Central memory CD8-positive, alpha-beta T cell (primary cell): ENCODE results near the gene DDHD1.

Experiments
- ATAC-seq: fragments of 150-1000 bp; cut with Tn5 transposase; replicated peaks from 2 replicates; pipeline ENCODE4 v1.10.0; 2022; ENCODE audit warnings: mild to moderate bottlenecking, moderate FRiP score, moderate number of reproducible peaks; ENCODE audit not compliant: poor library complexity, severe bottlenecking; ENCODE audit errors: extremely low read depth
- DNase-seq, 2 donors: peaks; one replicate each; pipeline ENCODE4 v3.0.0; 2021; ENCODE audit warnings: low spot score in 2 of 2
- H3K27ac Mint-ChIP-seq: one replicate; pipeline ENCODE4 v1.8.0; 2022; ENCODE audit warnings: low read depth, mild to moderate bottlenecking, moderate library complexity, mixed read lengths
- H3K27me3 Mint-ChIP-seq: one replicate; pipeline ENCODE4 v1.8.0; 2022; ENCODE audit warnings: mixed read lengths
- H3K36me3 Mint-ChIP-seq: one replicate; pipeline ENCODE4 v1.8.0; 2022; ENCODE audit warnings: mild to moderate bottlenecking, moderate library complexity, mixed read lengths; ENCODE audit not compliant: insufficient read depth
- H3K4me1 Mint-ChIP-seq: one replicate; pipeline ENCODE4 v1.8.0; 2022; ENCODE audit warnings: mixed read lengths
- H3K4me3 Mint-ChIP-seq: one replicate; pipeline ENCODE4 v1.8.0; 2022; ENCODE audit warnings: mild to moderate bottlenecking, moderate library complexity, mixed read lengths
- H3K9me3 Mint-ChIP-seq: one replicate; pipeline ENCODE4 v1.8.0; 2022; ENCODE audit warnings: mixed read lengths

DDHD1 gene

GRCh38 chr14:53010193-53011040 lies 142.7 kb downstream of the DDHD1 start:
- Mint-ChIP-seq H3K9me3 (no peaks in the 10 kb centered on the region), H3K36me3 (peaks cover 3% of the 10 kb centered on the region), H3K27ac (no peak overlapping the region), H3K4me1 (no peaks in the 10 kb centered on the region), H3K27me3 (peaks cover 25% of the 10 kb centered on the region), H3K4me3 (no peak overlapping the region)
- no peak for ATAC-seq
- no peak for DNase-seq

DNA sequence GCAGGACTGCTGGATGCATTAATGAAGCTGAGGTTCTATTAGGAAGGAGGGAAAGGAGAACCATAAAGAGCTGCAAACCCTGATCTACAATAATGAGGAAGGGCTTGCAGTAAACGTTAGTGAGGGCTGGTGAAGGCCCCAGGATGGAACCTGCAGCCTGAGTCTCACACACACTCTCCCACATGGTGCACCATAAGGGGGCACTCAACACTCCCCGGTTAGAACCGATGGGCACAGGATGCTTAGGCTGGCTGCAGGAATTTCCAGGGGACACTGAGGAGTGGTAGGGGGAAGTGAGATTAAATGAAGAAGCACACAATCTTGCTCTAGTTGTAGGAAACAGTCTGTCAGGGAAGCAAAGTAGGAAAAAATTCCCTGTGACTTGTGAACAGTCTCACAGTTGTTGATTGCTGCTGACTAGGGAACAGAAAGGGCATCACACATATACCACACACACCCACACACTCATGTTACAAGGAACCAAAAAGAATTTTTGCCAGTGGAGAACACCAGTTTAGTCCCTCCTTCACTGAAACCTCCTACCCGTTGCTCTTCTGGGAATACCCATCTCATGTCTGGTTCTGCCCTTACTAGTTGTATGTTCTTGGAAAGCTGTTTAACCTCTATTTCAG lies 146.1 kb downstream of the DDHD1 start:
- peaks cover 9% of the 10 kb centered on the region for H3K27me3 Mint-ChIP-seq
- ATAC-seq (no peak), DNase-seq (no peak)
- H3K36me3 Mint-ChIP-seq, result peaks cover 2% of the 10 kb centered on the region
- no peaks in the 10 kb centered on the region for H3K9me3 Mint-ChIP-seq
- no peak overlapping the region for H3K4me3 Mint-ChIP-seq
- no peaks in the 10 kb centered on the region for H3K4me1 Mint-ChIP-seq
- H3K27ac Mint-ChIP-seq, result no peak overlapping the region

- ATAC-seq (no peak), DNase-seq (no peak)
- Mint-ChIP-seq H3K36me3 (no peaks in the 10 kb centered on the region), H3K27me3 (peaks cover 9% of the 10 kb centered on the region), H3K9me3 (no peaks in the 10 kb centered on the region), H3K27ac (no peak overlapping the region), H3K4me1 (no peaks in the 10 kb centered on the region), H3K4me3 (no peak overlapping the region)
Observed at GRCh38 chr14:53004976-53005375, 148.1 kb downstream of the DDHD1 start.

DNA sequence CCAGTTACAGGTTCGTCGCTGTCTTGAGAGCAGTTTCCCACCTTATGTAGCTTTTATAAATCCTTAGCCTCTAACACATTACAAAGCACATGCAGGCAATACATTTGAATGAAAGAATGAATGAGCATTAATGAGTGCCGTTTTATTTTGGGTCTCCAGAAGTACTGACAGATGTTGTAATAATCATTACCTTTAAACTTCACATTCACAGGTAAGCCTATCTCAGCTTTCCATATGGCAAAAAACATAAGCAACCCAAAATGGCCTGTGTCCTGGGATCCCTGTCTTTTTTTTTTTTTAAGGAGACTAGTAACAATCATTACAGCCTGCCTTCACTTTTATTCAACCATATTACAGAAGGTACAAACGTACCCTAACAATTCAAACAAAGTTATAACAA lies 149.3 kb downstream of the DDHD1 start:
- Mint-ChIP-seq H3K4me3 (no peak overlapping the region), H3K9me3 (no peaks in the 10 kb centered on the region), H3K27me3 (peaks cover 20% of the 10 kb centered on the region), H3K4me1 (no peaks in the 10 kb centered on the region), H3K36me3 (no peaks in the 10 kb centered on the region), H3K27ac (no peak overlapping the region)
- ATAC-seq (no peak), DNase-seq (no peak)

DNA sequence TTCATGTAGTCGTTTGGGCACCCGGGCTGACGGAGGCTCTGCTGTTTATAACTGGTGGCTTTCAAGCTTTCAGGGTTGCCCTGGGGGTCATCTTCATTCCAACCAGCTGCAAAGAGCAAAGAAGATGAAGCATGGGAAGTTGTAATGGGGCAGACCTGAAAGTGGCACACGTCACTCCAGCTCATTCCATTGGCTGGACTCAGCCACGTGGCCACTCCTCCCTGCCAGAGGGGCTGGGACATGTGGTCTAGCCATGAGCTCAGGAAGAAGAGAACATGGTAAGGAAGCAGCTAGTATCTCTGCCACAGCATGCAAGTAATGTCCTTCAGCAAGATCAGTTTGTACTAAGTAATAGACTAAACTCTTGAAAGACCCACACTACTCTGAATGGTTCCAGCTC lies 150.5 kb downstream of the DDHD1 start:
- Mint-ChIP-seq H3K4me1 (no peaks in the 10 kb centered on the region), H3K4me3 (no peak overlapping the region), H3K27ac (no peak overlapping the region), H3K27me3 (peaks cover 32% of the 10 kb centered on the region), H3K9me3 (no peaks in the 10 kb centered on the region), H3K36me3 (no peaks in the 10 kb centered on the region)
- ATAC-seq (no peak), DNase-seq (no peak)

DNA sequence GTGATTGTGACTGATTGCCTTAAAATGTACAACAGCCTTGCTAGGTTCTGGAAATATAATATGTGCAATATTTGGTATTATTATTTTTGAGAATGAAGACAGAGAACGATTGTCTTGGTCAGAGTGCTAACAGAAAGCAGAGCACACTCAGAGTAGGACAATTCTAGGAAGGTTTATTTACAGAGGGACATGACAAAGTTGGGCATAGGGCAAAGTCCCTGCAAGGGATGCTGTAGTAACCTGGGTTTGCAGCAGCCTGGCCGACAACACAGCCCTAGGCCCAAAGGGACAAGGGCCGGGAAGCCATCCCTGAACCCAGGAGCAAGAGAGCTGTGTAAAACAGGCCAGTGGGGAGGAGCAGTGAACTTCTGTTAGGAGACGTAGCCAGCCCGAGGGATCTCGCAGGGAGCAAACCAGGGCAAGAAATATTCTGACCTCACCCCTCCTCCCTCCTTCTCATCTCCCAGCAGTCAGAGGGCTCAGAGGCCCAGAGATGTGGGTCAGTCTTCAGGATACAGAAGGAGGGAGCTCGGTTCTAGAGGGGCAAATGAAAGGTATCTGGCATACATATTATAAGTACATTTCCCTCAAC lies 151.2 kb downstream of the DDHD1 start:
- H3K27me3 Mint-ChIP-seq, result peaks cover 38% of the 10 kb centered on the region

DNA sequence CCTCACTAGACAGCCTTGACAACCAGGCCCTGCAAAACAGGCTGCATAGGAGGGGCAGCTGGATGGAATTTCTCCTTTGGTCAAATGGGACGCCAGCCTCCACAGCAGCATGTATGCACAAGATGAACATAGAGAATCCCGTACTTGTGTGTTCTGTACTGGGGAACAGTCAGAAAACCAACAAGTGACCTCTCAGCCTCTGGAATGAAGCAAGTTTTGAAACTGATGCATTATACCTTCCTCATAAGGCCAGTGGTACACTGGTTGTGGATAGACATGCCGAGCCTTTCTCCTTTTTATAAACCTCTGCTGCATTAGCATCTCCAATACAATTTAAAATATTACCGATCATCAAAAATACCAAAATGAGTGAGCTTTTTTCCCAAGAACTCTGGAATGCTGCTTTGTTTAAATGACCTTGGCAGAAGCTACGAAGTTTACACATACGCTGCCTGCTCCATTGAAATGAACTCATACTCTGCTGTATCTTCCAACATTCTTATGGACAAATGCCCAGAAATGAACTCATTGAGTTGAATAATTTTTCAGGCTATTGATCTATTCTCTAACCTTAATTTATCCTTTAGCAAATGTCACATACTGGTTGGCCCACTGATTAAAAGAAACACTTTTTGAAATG lies 154.6 kb downstream of the DDHD1 start:
- DNase-seq (no peak), ATAC-seq (no peak)
- Mint-ChIP-seq H3K9me3 (no peaks in the 10 kb centered on the region), H3K27me3 (peaks cover 46% of the 10 kb centered on the region), H3K4me3 (no peak overlapping the region), H3K36me3 (no peaks in the 10 kb centered on the region), H3K4me1 (no peaks in the 10 kb centered on the region), H3K27ac (no peak overlapping the region)

More for the DNA sequence above, 151.2 kb downstream of the DDHD1 start:
- no peak for ATAC-seq
- H3K4me1 Mint-ChIP-seq, result no peaks in the 10 kb centered on the region
- H3K36me3 Mint-ChIP-seq, result no peaks in the 10 kb centered on the region
- H3K9me3 Mint-ChIP-seq, result no peaks in the 10 kb centered on the region
- no peak overlapping the region for H3K27ac Mint-ChIP-seq
- no peak for DNase-seq
- no peak overlapping the region for H3K4me3 Mint-ChIP-seq

DNA sequence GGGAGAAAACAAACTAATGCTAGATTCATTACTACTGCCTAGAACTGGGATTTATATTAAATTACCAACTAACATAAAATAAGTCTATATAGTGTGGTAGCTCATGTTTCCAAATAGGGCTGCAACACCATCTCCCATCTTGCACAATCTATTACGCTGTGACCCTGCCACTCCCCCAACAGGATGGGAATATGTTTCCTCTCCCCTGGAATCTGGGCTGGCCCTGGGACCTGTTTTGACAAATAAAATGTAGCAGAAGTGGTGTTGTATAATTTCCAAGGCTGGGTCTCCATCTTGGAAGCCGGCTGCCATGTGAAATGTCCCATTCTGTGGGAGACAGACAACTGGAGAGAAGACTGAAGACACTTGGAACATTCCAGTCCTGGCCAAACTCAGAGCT lies 156.6 kb downstream of the DDHD1 start:
- Mint-ChIP-seq H3K27ac (no peak overlapping the region), H3K27me3 (peaks cover 63% of the 10 kb centered on the region), H3K4me1 (no peaks in the 10 kb centered on the region), H3K36me3 (no peaks in the 10 kb centered on the region), H3K9me3 (no peaks in the 10 kb centered on the region), H3K4me3 (no peak overlapping the region)
- DNase-seq (no peak), ATAC-seq (no peak)

GRCh38 chr14:52995998-52996397 lies 157.1 kb downstream of the DDHD1 start:
- Mint-ChIP-seq H3K9me3 (no peaks in the 10 kb centered on the region), H3K4me3 (no peak overlapping the region), H3K4me1 (no peaks in the 10 kb centered on the region), H3K36me3 (no peaks in the 10 kb centered on the region), H3K27ac (no peak overlapping the region), H3K27me3 (peaks cover 66% of the 10 kb centered on the region)
- ATAC-seq, result no peak
- DNase-seq, result no peak

GRCh38 chr14:52992236-52992870 lies 160.8 kb downstream of the DDHD1 start:
- no peak overlapping the region for H3K27ac Mint-ChIP-seq
- H3K9me3 Mint-ChIP-seq, result no peaks in the 10 kb centered on the region
- H3K4me1 Mint-ChIP-seq, result no peaks in the 10 kb centered on the region
- DNase-seq (no peak), ATAC-seq (no peak)
- H3K27me3 Mint-ChIP-seq, result peaks cover 48% of the 10 kb centered on the region
- no peaks in the 10 kb centered on the region for H3K36me3 Mint-ChIP-seq
- no peak overlapping the region for H3K4me3 Mint-ChIP-seq

DNA sequence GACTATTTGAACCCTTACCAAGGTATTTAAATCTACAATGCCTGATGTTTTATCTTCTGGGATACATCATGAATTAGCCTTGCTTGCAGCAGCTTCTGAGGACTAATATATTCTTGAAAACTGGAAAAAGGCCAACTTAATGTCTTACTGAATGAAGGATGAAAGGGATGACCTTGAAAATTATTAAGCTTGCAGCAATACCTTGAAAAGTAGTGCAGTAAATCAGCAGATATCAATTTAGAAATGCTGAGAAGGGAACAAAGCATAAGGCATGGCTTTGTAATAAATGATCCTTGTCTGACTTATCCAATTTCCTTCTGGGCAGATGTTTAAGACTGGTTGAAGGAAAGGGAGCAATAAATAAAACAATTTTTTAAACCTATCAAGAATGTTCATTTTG lies 165.0 kb downstream of the DDHD1 start:
- H3K9me3 Mint-ChIP-seq, result no peaks in the 10 kb centered on the region
- ATAC-seq (no peak), DNase-seq (no peak)
- H3K4me1 Mint-ChIP-seq, result no peaks in the 10 kb centered on the region
- H3K27me3 Mint-ChIP-seq, result peaks cover 34% of the 10 kb centered on the region
- no peak overlapping the region for H3K27ac Mint-ChIP-seq
- no peak overlapping the region for H3K4me3 Mint-ChIP-seq
- no peaks in the 10 kb centered on the region for H3K36me3 Mint-ChIP-seq

GRCh38 chr14:52987514-52987913 lies 165.6 kb downstream of the DDHD1 start:
- no peak overlapping the region for H3K4me3 Mint-ChIP-seq
- H3K36me3 Mint-ChIP-seq, result no peaks in the 10 kb centered on the region
- H3K4me1 Mint-ChIP-seq, result no peaks in the 10 kb centered on the region
- DNase-seq (no peak), ATAC-seq (no peak)
- H3K27me3 Mint-ChIP-seq, result peaks cover 28% of the 10 kb centered on the region
- H3K27ac Mint-ChIP-seq, result no peak overlapping the region
- H3K9me3 Mint-ChIP-seq, result no peaks in the 10 kb centered on the region
